HCT116 (cell line): ENCODE data around the gene EIF3A.

Source experiments
- CBX3 ChIP-seq: IDR thresholded peaks from 2 replicates; pipeline ENCODE4 v1.6.1; 2012; ENCODE audit warnings: low read depth
- CEBPB ChIP-seq: IDR thresholded peaks from 2 replicates; pipeline ENCODE4 v1.6.1; 2012; ENCODE audit warnings: low read depth
- CTCF ChIP-seq, 3 experiments: fragments of 200-600 bp in 1 of 3; sonication (generic) in 1 of 3; IDR thresholded peaks in 2 of 3; conservative IDR thresholded peaks in 1 of 3; 2 replicates each; pipeline ENCODE4 v1.5.1; 2012 to 2017; ENCODE audit warnings: low read depth in 2 of 3, low read length in 2 of 3, antibody characterized with exemption in 1 of 3, borderline replicate concordance in 1 of 3, control low read depth in 1 of 3, mild to moderate bottlenecking in 1 of 3, mixed read lengths in 1 of 3, mixed run types in 1 of 3, moderate library complexity in 1 of 3; ENCODE audit not compliant: insufficient read depth in 1 of 3
- EZH2 ChIP-seq: fragments of 200-600 bp; sonication (generic); IDR thresholded peaks from 2 replicates; pipeline ENCODE4 v1.6.1; 2017; ENCODE audit warnings: antibody characterized with exemption, mixed run types
- TCF7L2 ChIP-seq: IDR thresholded peaks from 2 replicates; pipeline ENCODE4 v1.7.0; 2011; ENCODE audit warnings: borderline replicate concordance, inconsistent platforms; ENCODE audit not compliant: insufficient read depth, insufficient read length; ENCODE audit errors: extremely low read depth

- TF ChIP-seq CBX3: no peak
- no peak for TF ChIP-seq EZH2
- no peak for TF ChIP-seq CTCF (IDR thresholded peaks at IDR 0.05 in 2 of 3, conservative IDR thresholded peaks at IDR 0.05 in 1 of 3; ENCODE audit: borderline replicate concordance in 1 of 3, insufficient read depth in 1 of 3, low read depth in 2 of 3, low read length in 2 of 3)
- TF ChIP-seq TCF7L2: no peak
- TF ChIP-seq CEBPB: no peak
Measured at GRCh38 chr10:119058010-119058409, 22.6 kb downstream of the EIF3A start.
